Measurements from ENCODE around the gene CORIN. TPM values are rescaled to one million over a fixed set of nuclear protein-coding genes. Genes with fewer than 3 reads are reported as not detected.
A peak's percentile ranks its signal among the peaks of the same experiment; 100 is the strongest.

The CORIN gene
- total and polyA plus RNA-seq, 2 of the 13 experiments (the other 11 are each of a cell fraction or from before 2014, with no cell fraction given): 0.84 to 1.2 TPM

- TF ChIP-seq ZBTB40 (IDR thresholded peaks at IDR 0.05) (no peak), ZBTB40 (CRISPR knock-in tag; IDR thresholded peaks at IDR 0.05) (no peak), ZNF496 (CRISPR knock-in tag; IDR thresholded peaks at IDR 0.05; ENCODE audit: insufficient replicate concordance) (no peak), ZNF549 (CRISPR knock-in tag; IDR thresholded peaks at IDR 0.05) (no peak), BCL6 (CRISPR knock-in tag; IDR thresholded peaks at IDR 0.05) (peak; percentile 68), ELF4 (CRISPR knock-in tag; IDR thresholded peaks at IDR 0.05; ENCODE audit: borderline replicate concordance) (no peak), CBX5 (CRISPR knock-in tag; IDR thresholded peaks at IDR 0.05; ENCODE audit: borderline replicate concordance) (no peak), PRMT3 (CRISPR knock-in tag; IDR thresholded peaks at IDR 0.05; ENCODE audit: borderline replicate concordance, low read depth) (no peak), SP140L (CRISPR knock-in tag; IDR thresholded peaks at IDR 0.05; ENCODE audit: borderline replicate concordance) (no peak), ZNF761 (CRISPR knock-in tag; conservative IDR thresholded peaks at IDR 0.05) (no peak), SKIL (CRISPR knock-in tag; IDR thresholded peaks at IDR 0.05; ENCODE audit: borderline replicate concordance) (no peak), SOX13 (IDR thresholded peaks at IDR 0.05) (peak; percentile 41; the same call in 1 of the 2 replicates), SOX13 (CRISPR knock-in tag; conservative IDR thresholded peaks at IDR 0.05 in 1 of 2, IDR thresholded peaks at IDR 0.05 in 1 of 2) (peak in 1 of 2 experiments; percentile 89; a peak in 2 of 4 replicates), ZNF335 (CRISPR knock-in tag; IDR thresholded peaks at IDR 0.05) (no peak), NR2F1 (CRISPR knock-in tag; IDR thresholded peaks at IDR 0.05) (no peak)
- TF ChIP-seq, protein P1, sequence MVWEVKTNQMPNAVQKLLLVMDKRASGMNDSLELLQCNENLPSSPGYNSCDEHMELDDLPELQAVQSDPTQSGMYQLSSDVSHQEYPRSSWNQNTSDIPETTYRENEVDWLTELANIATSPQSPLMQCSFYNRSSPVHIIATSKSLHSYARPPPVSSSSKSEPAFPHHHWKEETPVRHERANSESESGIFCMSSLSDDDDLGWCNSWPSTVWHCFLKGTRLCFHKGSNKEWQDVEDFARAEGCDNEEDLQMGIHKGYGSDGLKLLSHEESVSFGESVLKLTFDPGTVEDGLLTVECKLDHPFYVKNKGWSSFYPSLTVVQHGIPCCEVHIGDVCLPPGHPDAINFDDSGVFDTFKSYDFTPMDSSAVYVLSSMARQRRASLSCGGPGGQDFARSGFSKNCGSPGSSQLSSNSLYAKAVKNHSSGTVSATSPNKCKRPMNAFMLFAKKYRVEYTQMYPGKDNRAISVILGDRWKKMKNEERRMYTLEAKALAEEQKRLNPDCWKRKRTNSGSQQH (CRISPR knock-in tag; IDR thresholded peaks at IDR 0.05; ENCODE audit: low read depth): no peak
Observed at GRCh38 chr4:47749858-47750257, 88.0 kb downstream of the CORIN start (continued).

Measured in HepG2 (cell line).